ENCODE measurements around the gene ARID1B. TPM values are rescaled to one million over a fixed set of nuclear protein-coding genes. Genes with fewer than 3 reads are reported as not detected.
A peak's percentile ranks its signal among the peaks of the same experiment; 100 is the strongest.

ARID1B gene
- total RNA-seq, 1 experiment from 2014 or later: 86.3 TPM

GRCh38 chr6:157220485-157220884 is 443.3 kb downstream of the ARID1B start:
- intact Hi-C loops (cut with micrococcal nuclease; ENCODE audit: unreplicated experiment): no loop called here
- Histone ChIP-seq H3K36me3 (ENCODE audit: insufficient read depth, low read length, poor library complexity, severe bottlenecking) (no peaks in the 10 kb centered on the region), H3K4me3 (ENCODE audit: low read depth, low read length, poor library complexity, severe bottlenecking) (no peak overlapping the region), H3K27me3 (replicated peaks; ENCODE audit: insufficient read depth, low read depth, low read length, poor library complexity) (no peaks in the 10 kb centered on the region), H3K9me3 (ENCODE audit: low read depth, low read length, poor library complexity, severe bottlenecking) (no peaks in the 10 kb centered on the region), H3K27ac (ENCODE audit: low read depth, low read length, poor library complexity, severe bottlenecking) (no peak overlapping the region), H3K4me1 (ENCODE audit: insufficient read depth, low read length, poor library complexity, severe bottlenecking) (peaks cover 5% of the 10 kb centered on the region)
- TF ChIP-seq CTCF (conservative IDR thresholded peaks at IDR 0.05; ENCODE audit: low read depth, low read length): no peak
- TF ChIP-seq EZH2 (IDR thresholded peaks at IDR 0.05; ENCODE audit: borderline replicate concordance, low read depth, low read length, poor library complexity, severe bottlenecking): no peak
- DNase-seq (ENCODE audit: low spot score): no peak
- ChIA-PET CTCF (interaction anchor here (1.2 kb wide), 1 partner anchor 15 kb away, joined by 3 read pairs; no protein-coding TSS in a partner anchor), POLR2A (ENCODE audit: low non-redundant PET) (no interaction called here)
- BruUV-seq (replicated peaks): no TSS peak

- H3K27ac ChIP-seq (ENCODE audit: low read depth, low read length, poor library complexity, severe bottlenecking): no peak overlapping the region
- peak overlapping the region; percentile 25 for H3K4me3 ChIP-seq (ENCODE audit: low read depth, low read length, poor library complexity, severe bottlenecking)
- intact Hi-C loops (cut with micrococcal nuclease; ENCODE audit: unreplicated experiment): no loop called here
- no peaks in the 10 kb centered on the region for H3K9me3 ChIP-seq (ENCODE audit: low read depth, low read length, poor library complexity, severe bottlenecking)
- ChIA-PET POLR2A (ENCODE audit: low non-redundant PET) (no interaction called here), CTCF (interaction anchor here (1.2 kb wide), 1 partner anchor 14 kb away, joined by 3 read pairs; no protein-coding TSS in a partner anchor)
- 0 out of 2 replicates have a peak, but pooled peaks have one; percentile 22 for TF ChIP-seq CTCF (conservative IDR thresholded peaks at IDR 0.05; ENCODE audit: low read depth, low read length)
- TF ChIP-seq EZH2 (IDR thresholded peaks at IDR 0.05; ENCODE audit: borderline replicate concordance, low read depth, low read length, poor library complexity, severe bottlenecking): no peak
- no TSS peak for BruUV-seq (replicated peaks)
- no peaks in the 10 kb centered on the region for H3K27me3 ChIP-seq (replicated peaks; ENCODE audit: insufficient read depth, low read depth, low read length, poor library complexity)
- peak; percentile 74 for DNase-seq (ENCODE audit: low spot score)
- H3K4me1 ChIP-seq (ENCODE audit: insufficient read depth, low read length, poor library complexity, severe bottlenecking): peaks cover 5% of the 10 kb centered on the region
- no peaks in the 10 kb centered on the region for H3K36me3 ChIP-seq (ENCODE audit: insufficient read depth, low read length, poor library complexity, severe bottlenecking)
Observed at GRCh38 chr6:157221049-157221816, 444.1 kb downstream of the ARID1B start.

GRCh38 chr6:157221817-157222175 is 444.6 kb downstream of the ARID1B start:
- TF ChIP-seq CTCF (conservative IDR thresholded peaks at IDR 0.05; ENCODE audit: low read depth, low read length) (no peak), EZH2 (IDR thresholded peaks at IDR 0.05; ENCODE audit: borderline replicate concordance, low read depth, low read length, poor library complexity, severe bottlenecking) (no peak)
- BruUV-seq (replicated peaks): no TSS peak
- Histone ChIP-seq H3K27me3 (replicated peaks; ENCODE audit: insufficient read depth, low read depth, low read length, poor library complexity) (no peaks in the 10 kb centered on the region), H3K4me1 (ENCODE audit: insufficient read depth, low read length, poor library complexity, severe bottlenecking) (peaks cover 5% of the 10 kb centered on the region), H3K9me3 (ENCODE audit: low read depth, low read length, poor library complexity, severe bottlenecking) (no peaks in the 10 kb centered on the region), H3K27ac (ENCODE audit: low read depth, low read length, poor library complexity, severe bottlenecking) (no peak overlapping the region), H3K4me3 (ENCODE audit: low read depth, low read length, poor library complexity, severe bottlenecking) (no peak overlapping the region), H3K36me3 (ENCODE audit: insufficient read depth, low read length, poor library complexity, severe bottlenecking) (no peaks in the 10 kb centered on the region)
- intact Hi-C loops (cut with micrococcal nuclease; ENCODE audit: unreplicated experiment): no loop called here
- no peak for DNase-seq (ENCODE audit: low spot score)
- CTCF ChIA-PET: interaction anchor here (1.2 kb wide), 1 partner anchor 13 kb away, joined by 3 read pairs; no protein-coding TSS in a partner anchor
- POLR2A ChIA-PET (ENCODE audit: low non-redundant PET): no interaction called here
